AG04449 (cell line): ENCODE measurements around the gene PFKP.

Experiments used
- CTCF ChIA-PET: fragments of 350-600 bp; formaldehyde crosslinking; extraction: SDS; loops from one replicate; lab custom pipeline; 2021; ENCODE audit warnings: antibody characterized with exemption; lab: Yijun Ruan, JAX
- POLR2A ChIA-PET: fragments of 400-600, 350-600 bp; formaldehyde crosslinking; extraction: SDS; loops from one replicate; lab custom pipeline; 2020; ENCODE audit warnings: antibody characterized with exemption, inconsistent platforms; lab: Yijun Ruan, JAX
- DNase-seq: peaks from one replicate; pipeline ENCODE4 v3.0.0-alpha.2; 2010; ENCODE audit warnings: low read depth, low spot score
- H3K4me3 ChIP-seq: 2 replicates; pipeline ENCODE4 v1.5.1; 2011; ENCODE audit warnings: low read depth, mild to moderate bottlenecking, control low read depth, low read length
- TF ChIP-seq, protein P1 (sequence below): IDR thresholded peaks from one replicate; pipeline ENCODE4 v1.5.1; 2011; ENCODE audit warnings: mild to moderate bottlenecking, moderate library complexity, low read length, control low read depth, inconsistent platforms; ENCODE audit not compliant: insufficient read depth; ENCODE audit errors: missing control alignments

Gene PFKP

DNA sequence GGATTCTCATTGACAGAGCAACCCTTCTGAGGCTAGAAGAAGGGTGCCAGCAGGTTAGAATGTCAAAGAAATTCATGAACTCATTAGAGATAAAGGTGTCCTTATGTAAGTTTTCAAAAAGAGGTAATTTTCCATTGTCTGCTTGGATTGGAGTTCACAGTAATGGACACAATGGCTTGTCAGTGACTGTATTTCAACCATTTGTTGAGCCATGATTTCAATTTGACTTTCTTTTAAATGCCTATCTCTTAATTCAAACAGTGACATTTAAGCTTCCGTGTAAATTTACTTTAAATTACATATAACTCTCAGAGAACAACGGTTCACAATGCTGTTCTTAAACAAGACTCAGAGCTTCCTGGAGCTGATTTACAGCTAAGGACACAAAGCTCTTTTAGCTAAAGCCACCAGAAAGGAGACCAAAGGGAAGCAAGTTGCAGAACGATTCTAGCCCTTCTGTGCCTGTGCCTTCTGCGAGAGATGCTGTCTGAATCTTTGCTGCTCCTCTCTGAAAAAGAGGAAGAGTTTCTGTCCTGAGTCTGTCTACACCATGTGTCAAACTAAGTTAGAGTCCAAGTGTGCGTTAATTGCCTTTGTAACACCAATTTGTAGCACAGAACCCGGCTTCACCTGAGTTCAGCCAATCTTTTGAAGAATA, 42.2 kb upstream of the PFKP start:
- POLR2A ChIA-PET: no interaction called here
- CTCF ChIA-PET: interaction anchor here (1.7 kb wide), 1 partner anchor 18 kb away, joined by 7 read pairs; no protein-coding TSS in a partner anchor
- H3K4me3 ChIP-seq: no peak overlapping the region
- no peak for DNase-seq
- TF ChIP-seq, protein P1, sequence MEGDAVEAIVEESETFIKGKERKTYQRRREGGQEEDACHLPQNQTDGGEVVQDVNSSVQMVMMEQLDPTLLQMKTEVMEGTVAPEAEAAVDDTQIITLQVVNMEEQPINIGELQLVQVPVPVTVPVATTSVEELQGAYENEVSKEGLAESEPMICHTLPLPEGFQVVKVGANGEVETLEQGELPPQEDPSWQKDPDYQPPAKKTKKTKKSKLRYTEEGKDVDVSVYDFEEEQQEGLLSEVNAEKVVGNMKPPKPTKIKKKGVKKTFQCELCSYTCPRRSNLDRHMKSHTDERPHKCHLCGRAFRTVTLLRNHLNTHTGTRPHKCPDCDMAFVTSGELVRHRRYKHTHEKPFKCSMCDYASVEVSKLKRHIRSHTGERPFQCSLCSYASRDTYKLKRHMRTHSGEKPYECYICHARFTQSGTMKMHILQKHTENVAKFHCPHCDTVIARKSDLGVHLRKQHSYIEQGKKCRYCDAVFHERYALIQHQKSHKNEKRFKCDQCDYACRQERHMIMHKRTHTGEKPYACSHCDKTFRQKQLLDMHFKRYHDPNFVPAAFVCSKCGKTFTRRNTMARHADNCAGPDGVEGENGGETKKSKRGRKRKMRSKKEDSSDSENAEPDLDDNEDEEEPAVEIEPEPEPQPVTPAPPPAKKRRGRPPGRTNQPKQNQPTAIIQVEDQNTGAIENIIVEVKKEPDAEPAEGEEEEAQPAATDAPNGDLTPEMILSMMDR: no peak

DNA sequence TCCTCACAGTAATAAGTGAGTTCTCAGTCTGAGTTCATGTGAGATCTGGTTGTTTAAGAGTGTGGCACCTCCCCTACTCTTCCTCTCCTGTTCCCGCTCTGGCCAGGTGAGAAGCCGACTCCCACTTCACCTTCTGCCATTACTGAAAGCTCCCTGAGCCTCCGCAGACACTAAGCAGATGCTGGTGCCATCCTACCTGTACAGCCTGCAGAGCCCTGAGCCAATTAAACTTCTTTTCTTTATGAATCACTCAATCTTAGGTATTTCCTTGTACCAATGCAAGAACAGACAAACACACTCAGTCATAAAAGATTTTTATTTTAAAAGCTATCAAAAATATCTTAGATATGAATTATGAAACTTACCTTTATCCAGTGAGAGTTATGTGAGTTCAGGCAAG, 39.5 kb upstream of the PFKP start:
- H3K4me3 ChIP-seq: no peak overlapping the region
- TF ChIP-seq, protein P1: no peak
- DNase-seq: no peak
- POLR2A ChIA-PET: no interaction called here
- CTCF ChIA-PET: interaction anchor here (1.1 to 5.8 kb wide), 3 partner anchors 11 to 100 kb away, joined by 3 to 39 read pairs (median 4); no protein-coding TSS in a partner anchor

DNA sequence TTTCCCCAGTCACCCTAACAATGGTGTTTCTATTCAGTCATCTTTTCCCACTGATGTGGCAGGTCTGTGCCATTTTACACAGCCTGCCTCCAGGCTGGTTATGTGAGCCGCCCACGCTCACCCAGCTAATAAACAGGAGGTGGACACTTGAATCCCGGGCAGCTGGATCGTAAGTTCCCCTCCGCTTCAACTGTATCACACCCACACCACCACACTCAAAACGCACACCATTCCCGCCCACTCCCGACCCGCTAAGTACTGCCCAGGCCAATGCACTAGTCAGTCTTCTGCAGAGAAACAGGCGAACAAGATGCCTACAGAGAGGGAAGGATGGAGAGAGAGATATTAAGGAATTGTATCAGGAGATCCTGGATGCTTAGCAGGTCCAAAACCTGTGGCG, 38.9 kb upstream of the PFKP start:
- ChIA-PET POLR2A (no interaction called here), CTCF (interaction anchor here (1.1 to 5.8 kb wide), 3 partner anchors 10 to 101 kb away, joined by 3 to 39 read pairs (median 4); no protein-coding TSS in a partner anchor)
- no peak for DNase-seq

DNA sequence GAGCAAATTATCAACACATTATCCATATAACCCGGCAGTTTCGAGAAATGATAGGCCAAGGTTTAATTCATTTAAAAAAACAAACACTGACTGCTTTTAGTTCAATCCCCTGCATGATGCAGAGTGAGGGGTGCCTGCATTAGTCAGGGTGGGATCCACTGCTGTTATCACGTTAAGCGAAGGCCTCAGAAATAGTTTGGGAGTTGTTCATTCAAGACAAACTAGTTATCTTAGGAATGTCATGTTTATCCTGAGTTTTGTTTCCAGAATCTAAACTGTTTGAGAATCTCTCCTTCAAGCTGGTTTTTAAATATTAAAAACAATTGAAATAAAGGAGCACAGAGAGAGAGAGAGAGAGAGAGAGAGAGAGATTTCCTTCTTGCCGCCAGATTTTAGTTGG, 36.6 kb upstream of the PFKP start:
- CTCF ChIA-PET: interaction anchor here (1.4 to 5.8 kb wide), 2 partner anchors 13 to 102 kb away, joined by 5 to 39 read pairs; no protein-coding TSS in a partner anchor
- no peak overlapping the region for H3K4me3 ChIP-seq
- POLR2A ChIA-PET: no interaction called here
- TF ChIP-seq, protein P1: no peak
- DNase-seq: no peak

More for the DNA sequence above, 38.9 kb upstream of the PFKP start:
- TF ChIP-seq, protein P1: no peak
- H3K4me3 ChIP-seq: no peak overlapping the region

DNA sequence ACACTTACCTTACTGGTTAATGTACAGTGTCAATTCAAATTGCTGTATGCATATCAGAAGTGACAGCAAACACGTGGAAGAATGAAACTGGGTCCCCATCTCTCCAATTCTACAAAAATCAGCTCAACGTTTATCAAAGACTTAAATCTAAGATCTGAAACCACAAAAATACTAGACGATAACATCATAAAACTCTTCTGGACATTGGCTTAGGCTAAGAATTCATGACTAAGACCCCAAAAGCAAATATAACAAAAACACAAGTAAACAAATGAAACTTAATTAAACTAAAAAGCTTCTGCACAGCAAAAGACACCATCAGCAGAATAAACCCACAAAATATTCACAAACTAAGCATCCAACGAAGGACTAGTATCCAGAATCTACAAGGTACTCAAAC, 35.9 kb upstream of the PFKP start:
- H3K4me3 ChIP-seq: no peak overlapping the region
- DNase-seq: no peak
- ChIA-PET POLR2A (no interaction called here), CTCF (interaction anchor here (1.4 to 5.8 kb wide), 2 partner anchors 13 to 102 kb away, joined by 5 to 39 read pairs; no protein-coding TSS in a partner anchor)
- TF ChIP-seq, protein P1: no peak

DNA sequence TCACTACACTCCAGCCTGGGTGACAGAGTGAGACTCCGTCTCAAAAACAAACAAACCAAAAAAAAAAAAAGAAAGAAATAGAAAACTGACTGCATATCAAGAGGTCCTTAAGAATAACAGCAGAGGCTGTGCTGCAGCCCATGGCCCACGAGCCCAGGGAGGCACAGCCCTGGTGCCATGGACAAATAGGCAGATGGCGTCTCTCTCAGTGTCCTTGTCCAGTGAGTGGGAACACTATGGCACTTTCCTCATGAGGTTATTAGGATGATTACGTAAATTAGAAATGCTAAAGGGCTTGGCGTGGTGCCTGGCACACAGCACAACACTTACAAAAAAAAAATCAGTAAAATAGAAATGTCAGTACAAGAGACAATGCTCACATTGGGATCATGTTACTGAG, 33.4 kb upstream of the PFKP start:
- TF ChIP-seq, protein P1: no peak
- no peak for DNase-seq
- CTCF ChIA-PET: interaction anchor here (1.1 kb wide), 1 partner anchor 106 kb away, joined by 3 read pairs; no protein-coding TSS in a partner anchor
- POLR2A ChIA-PET: no interaction called here
- H3K4me3 ChIP-seq: no peak overlapping the region
